DOHH2 (cell line): ENCODE results near the gene COMMD10.

ENCODE experiments used
- EZH2phosphoT487 ChIP-seq: fragments of 200-600 bp; sonication (generic); IDR thresholded peaks from 2 replicates; pipeline ENCODE4 v1.6.1; 2017; ENCODE audit warnings: borderline replicate concordance, mild to moderate bottlenecking, antibody characterized with exemption, low read length, moderate library complexity, mixed read lengths
- TF ChIP-seq, protein P1 (sequence below): fragments of 200-600 bp; sonication (generic); IDR thresholded peaks from one replicate; pipeline ENCODE4 v1.5.1; 2014; ENCODE audit warnings: antibody characterized with exemption, mild to moderate bottlenecking, low read depth, low read length; ENCODE audit not compliant: poor library complexity, severe bottlenecking

- TF ChIP-seq, protein P1, sequence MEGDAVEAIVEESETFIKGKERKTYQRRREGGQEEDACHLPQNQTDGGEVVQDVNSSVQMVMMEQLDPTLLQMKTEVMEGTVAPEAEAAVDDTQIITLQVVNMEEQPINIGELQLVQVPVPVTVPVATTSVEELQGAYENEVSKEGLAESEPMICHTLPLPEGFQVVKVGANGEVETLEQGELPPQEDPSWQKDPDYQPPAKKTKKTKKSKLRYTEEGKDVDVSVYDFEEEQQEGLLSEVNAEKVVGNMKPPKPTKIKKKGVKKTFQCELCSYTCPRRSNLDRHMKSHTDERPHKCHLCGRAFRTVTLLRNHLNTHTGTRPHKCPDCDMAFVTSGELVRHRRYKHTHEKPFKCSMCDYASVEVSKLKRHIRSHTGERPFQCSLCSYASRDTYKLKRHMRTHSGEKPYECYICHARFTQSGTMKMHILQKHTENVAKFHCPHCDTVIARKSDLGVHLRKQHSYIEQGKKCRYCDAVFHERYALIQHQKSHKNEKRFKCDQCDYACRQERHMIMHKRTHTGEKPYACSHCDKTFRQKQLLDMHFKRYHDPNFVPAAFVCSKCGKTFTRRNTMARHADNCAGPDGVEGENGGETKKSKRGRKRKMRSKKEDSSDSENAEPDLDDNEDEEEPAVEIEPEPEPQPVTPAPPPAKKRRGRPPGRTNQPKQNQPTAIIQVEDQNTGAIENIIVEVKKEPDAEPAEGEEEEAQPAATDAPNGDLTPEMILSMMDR, result no peak
- no peak for TF ChIP-seq EZH2phosphoT487
Observed at GRCh38 chr5:116153687-116154174, 68.9 kb downstream of the COMMD10 start.
